ENCODE measurements around the gene THSD1.

The THSD1 gene, protein sequence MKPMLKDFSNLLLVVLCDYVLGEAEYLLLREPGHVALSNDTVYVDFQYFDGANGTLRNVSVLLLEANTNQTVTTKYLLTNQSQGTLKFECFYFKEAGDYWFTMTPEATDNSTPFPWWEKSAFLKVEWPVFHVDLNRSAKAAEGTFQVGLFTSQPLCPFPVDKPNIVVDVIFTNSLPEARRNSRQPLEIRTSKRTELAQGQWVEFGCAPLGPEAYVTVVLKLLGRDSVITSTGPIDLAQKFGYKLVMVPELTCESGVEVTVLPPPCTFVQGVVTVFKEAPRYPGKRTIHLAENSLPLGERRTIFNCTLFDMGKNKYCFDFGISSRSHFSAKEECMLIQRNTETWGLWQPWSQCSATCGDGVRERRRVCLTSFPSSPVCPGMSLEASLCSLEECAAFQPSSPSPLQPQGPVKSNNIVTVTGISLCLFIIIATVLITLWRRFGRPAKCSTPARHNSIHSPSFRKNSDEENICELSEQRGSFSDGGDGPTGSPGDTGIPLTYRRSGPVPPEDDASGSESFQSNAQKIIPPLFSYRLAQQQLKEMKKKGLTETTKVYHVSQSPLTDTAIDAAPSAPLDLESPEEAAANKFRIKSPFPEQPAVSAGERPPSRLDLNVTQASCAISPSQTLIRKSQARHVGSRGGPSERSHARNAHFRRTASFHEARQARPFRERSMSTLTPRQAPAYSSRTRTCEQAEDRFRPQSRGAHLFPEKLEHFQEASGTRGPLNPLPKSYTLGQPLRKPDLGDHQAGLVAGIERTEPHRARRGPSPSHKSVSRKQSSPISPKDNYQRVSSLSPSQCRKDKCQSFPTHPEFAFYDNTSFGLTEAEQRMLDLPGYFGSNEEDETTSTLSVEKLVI

GRCh38 chr13:52405767-52406494 is at the start of gene THSD1:
Gene THSD1, minus strand, starts transcription at chr13:52406172. Its CDS starts 3,572 bp downstream, at chr13:52402600.
- DNase-seq (ENCODE audit: low read depth), result peak; percentile 58

GRCh38 chr13:52455677-52456041 is 49.7 kb upstream of the THSD1 start:
- peak; percentile 72 for DNase-seq (ENCODE audit: low read depth)

- DNase-seq (ENCODE audit: low read depth), result peak; percentile 94
These were observed 49.1 kb upstream of the THSD1 start, which contains the start of gene CKAP2 for GRCh38 chr13:52454820-52455676. Gene CKAP2, plus strand, starts transcription at chr13:52455478. Its CDS starts 79 bp downstream, at chr13:52455557.

- DNase-seq (ENCODE audit: low read depth), result no peak
These were observed 48.5 kb upstream of the THSD1 start for GRCh38 chr13:52454459-52454819.

- DNase-seq (ENCODE audit: low read depth), result no peak
These were observed 46.5 kb upstream of the THSD1 start for GRCh38 chr13:52452470-52452869.

- DNase-seq (ENCODE audit: low read depth), result no peak
These were observed 45.3 kb upstream of the THSD1 start for GRCh38 chr13:52451135-52451804.

DNA sequence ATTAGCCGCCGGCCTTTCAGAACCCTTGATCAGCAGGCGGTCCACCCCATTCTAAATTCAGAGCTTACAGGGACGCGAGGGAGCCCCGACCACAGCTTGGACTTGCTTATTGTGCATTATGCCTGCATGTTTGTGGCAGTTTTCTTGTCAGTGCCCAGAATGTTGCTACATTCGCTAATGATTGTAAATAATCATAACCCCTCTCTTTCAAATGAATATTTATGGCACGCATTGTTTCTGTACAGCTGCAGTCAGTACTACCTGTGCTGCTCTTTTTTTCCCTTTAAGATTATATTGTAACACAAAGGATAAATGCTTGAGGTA is 44.8 kb upstream of the THSD1 start:
- no peak for DNase-seq (ENCODE audit: low read depth)

DNA sequence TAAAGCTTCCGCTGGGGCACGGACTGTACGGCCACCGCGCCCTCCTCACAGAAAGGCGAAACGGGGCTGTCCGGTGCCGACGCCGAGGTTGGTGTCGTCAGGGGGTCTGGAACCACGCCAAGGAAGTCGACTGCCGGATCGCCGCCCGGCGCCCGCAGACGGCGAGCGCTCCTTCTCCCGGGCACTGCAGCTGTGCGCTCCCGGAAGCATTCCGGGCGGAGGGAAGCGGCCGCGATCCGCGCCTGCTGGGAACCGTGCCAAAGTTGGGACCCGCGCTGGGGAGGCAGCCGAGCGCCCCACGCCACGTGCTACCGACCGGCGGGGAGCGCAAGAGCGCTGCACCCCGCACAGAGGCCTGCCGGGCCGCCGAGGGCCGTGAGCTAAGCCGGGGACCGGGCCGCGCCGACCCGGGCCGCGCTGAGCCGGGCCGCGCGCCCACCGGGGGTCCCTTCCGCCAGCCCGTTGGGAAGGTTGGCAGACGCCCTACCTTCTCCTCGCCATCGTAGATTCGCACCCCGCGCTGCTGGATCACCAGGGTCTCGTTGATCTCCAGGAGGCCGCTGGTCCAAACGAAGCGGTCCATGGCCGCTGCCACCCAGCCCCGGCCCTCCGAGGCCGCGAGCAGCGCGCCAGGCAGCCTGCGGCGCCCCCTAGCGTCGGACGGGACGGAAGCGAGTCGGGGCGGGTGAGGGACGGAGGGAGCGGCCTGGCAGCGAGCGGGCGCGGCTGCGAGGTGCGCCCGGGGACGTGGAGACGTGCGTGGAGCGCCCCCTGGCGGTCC is 44.2 kb upstream of the THSD1 start, which contains the start of gene VPS36:
Gene VPS36 (minus strand): TSS at position 623 of the 781 bp plus-strand sequence. CDS start 40 bp downstream, at position 583.
- DNase-seq (ENCODE audit: low read depth), result peak; percentile 93

DNA sequence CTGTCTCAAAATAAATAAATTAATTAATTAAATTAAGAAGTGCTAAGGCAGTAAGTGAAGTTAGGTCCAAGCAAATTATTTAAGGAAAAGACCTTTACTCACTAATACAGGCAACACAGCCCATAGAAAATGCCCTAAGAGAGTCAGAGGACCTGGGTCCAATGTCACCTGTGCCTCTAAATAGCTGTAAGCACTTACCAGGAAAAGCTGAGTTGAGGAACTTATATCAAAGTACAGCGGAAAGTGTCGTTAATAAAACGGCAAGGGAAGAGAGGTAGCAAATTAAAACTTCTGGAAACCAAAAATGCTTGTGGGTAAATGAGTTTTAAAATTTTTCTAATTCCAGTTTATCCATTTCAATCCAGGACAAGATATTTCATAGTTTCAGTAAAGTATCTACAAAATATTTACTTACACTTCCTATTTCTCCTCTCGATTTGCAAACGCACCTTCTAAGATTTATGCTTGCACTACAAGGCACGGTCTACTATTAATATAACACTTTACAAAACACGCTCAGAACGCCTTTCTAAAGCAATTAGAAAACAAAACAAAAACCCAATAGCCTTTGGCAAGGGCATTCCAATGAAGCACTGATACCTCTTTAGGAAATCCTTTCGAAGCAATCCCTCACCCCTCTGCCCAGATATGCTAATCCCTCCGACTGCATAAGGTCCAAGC is 43.5 kb upstream of the THSD1 start:
- DNase-seq (ENCODE audit: low read depth), result no peak

DNA sequence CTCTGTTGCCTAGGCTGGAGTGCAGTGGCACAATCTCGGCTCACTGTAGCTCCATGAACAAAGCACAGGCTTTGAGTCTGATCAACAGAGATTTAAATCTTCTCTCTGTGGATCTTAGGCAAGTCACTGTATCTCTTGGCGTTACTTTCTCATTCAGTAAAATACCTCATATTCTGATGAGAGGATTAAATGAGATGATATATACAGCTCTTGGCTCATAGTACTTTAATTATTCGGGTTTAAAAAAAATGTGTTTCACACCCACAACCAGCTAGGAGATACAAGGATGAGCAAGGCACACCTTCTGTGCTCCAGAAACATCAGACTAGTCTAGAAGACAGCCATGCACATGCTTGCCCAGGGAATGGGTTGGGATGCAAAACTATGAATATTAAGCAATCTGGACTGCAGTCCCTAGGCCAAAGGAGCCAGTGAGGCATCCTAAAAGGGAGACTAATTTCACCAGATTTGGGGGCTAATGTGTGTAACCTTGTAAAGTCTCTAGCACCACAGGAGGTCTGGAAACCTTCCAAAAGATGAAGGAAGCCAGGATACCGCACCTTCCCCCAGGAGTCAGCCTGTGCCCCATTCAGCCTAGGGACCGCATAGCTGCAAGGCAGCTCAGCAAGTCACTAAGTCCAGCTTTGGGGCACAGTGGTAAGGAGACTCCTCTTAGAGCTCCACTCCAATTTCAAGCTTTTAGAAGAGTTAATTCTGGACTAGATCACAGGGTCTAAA is 42.0 kb upstream of the THSD1 start:
- no peak for DNase-seq (ENCODE audit: low read depth)

- DNase-seq (ENCODE audit: low read depth), result no peak
These were observed 41.4 kb upstream of the THSD1 start for GRCh38 chr13:52447354-52447753.

DNA sequence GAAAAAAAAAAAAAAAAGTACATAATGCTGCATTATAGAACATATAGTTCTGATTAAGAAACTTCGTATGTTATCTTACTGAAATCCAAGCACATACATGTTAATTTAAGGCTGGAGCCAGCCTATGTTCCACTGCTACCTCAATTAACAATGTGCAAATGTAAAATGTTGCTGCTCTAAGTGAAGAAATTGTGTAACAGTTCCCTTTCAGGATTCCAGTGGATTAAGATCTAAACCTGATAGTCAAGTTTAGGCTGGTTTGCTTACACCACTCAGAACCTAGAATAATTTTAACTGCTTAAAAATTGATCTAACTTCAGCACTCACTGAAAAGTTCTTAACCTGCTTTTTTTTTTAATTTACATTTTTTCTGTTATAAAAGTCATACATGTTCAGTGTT is 40.3 kb upstream of the THSD1 start:
- no peak for DNase-seq (ENCODE audit: low read depth)

DNA sequence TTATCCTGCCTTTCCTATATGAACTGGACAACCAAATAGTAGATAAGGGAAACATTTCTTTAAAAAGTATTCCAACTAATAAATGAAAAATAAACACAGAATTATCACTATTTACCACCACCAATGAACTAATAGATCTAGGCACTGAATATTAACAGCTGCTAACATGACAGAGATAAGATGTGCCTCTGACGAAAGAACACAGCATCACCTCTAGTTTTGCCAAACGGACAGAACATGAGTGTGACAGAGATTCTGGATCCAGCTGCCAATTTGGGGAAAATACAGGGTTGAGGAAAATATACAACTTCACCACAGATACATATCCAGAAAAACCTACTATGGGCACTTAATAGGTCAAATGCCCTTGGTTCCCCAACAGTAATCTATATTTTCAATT is 26.5 kb upstream of the THSD1 start:
- no peak for DNase-seq (ENCODE audit: low read depth)

DNA sequence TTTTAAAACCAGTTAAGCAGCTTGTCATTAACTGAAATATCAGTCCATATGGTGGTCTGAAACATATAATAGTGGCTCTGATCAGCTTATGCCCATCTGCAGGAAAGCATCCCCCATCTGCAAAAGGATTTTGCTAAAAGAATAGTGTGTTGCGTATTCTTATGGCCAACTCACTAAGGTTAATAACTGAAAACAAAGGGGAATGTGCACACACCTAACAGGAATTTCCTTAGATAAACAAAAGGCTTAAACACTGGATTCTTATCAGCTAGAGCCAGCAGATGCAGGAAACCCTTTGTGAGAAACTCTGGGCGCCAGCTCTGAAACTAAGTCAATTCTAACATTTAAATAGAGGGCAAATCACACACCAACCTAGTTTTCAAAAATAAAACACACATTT is 22.3 kb upstream of the THSD1 start:
- DNase-seq (ENCODE audit: low read depth), result peak; percentile 5

- no peak for DNase-seq (ENCODE audit: low read depth)
These were observed 15.2 kb upstream of the THSD1 start for GRCh38 chr13:52421216-52421615.

DNA sequence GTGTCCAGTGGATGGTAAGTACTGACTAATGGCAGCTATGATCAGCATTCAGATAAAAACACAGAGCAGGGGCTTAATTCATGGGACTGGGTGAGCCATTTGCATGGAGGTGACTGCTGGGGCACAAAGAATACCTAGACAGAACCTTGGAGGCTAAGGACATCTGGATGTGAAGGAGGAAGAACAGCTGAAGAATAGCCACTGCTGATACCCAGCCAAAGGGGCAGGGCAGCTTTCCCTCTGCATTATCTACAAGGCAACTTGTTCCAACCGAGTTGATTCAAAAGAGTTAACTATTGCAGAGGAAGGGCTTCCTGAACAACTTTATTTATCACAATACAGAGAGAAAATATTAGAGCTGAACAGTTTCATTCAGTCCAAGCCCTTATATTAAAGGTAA is 13.1 kb upstream of the THSD1 start:
- DNase-seq (ENCODE audit: low read depth), result no peak

DNA sequence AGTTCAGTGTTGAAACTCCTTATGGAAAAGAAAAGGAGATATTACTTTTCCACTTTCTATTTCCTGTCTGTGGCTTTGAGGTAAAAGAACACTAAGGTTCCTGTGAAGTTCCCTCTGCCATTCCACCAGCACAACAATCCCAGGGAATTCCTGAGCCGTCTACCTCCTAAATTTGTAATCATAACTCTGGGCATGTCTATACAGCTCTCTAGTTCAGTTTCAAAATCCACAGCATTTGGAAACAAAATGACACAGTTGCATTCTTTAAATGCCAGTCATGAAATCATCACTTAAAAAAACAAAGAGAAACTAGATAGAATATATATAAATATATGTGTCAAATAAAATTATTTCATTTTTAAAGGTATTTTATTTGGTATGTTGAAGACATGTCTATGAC is 9.0 kb upstream of the THSD1 start:
- DNase-seq (ENCODE audit: low read depth), result peak; percentile 68

DNA sequence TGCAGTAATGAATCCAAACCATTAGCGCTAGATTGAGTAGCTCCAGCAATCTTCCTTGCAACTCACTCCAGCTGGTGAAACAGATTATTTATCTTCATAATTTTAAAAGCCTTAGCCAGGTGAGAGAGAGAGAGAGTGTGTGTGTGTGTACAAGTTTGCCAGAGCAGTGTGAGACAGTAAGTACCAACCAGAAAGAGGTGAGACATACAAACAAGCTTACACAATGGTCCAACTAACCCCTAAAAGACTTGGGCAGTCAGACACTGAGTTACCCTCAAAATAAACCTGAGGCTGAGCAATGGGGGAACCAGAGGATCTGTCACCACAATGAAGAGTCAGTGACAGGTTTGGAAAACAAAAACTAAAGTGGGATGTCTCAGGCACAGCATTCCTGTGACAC is 8.1 kb upstream of the THSD1 start:
- no peak for DNase-seq (ENCODE audit: low read depth)

GRCh38 chr13:52412128-52412527 is 6.2 kb upstream of the THSD1 start:
- DNase-seq (ENCODE audit: low read depth), result no peak

All from EH (cell line).